ENCODE results near the gene ZNF17.
"Not testable (repeated sequence)": the region's sequence is repeated elsewhere in the genome, so short reads cannot be mapped to it uniquely, and the experiment has no call there.

The ZNF17 gene

GRCh38 chr19:57410877-57411671 lies at the start of gene ZNF17:
Gene ZNF17 (plus strand): TSS chr19:57411161. CDS start chr19:57413616, 2,455 bp downstream.
- peak; percentile 92 for DNase-seq (ENCODE audit: low spot score)

DNA sequence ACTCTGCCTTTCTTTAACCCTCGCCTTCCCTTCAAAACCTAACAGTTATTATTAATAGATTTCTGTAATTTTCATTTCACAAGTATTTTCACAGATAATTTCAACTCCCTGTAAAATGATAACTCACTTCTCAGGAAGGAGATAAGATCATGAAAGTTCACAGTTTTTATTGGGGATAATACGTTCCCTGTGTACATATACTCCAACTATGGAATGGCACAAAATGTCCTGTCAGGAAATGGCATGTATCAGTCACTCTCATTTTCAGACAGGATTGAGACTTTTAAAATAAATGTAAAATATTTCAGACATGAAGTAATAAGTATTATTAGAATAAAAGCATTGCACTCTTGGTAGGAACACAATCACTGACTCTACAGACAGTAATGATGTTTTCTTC lies 48.5 kb upstream of the ZNF17 start:
- no peak for DNase-seq (ENCODE audit: low spot score)

DNA sequence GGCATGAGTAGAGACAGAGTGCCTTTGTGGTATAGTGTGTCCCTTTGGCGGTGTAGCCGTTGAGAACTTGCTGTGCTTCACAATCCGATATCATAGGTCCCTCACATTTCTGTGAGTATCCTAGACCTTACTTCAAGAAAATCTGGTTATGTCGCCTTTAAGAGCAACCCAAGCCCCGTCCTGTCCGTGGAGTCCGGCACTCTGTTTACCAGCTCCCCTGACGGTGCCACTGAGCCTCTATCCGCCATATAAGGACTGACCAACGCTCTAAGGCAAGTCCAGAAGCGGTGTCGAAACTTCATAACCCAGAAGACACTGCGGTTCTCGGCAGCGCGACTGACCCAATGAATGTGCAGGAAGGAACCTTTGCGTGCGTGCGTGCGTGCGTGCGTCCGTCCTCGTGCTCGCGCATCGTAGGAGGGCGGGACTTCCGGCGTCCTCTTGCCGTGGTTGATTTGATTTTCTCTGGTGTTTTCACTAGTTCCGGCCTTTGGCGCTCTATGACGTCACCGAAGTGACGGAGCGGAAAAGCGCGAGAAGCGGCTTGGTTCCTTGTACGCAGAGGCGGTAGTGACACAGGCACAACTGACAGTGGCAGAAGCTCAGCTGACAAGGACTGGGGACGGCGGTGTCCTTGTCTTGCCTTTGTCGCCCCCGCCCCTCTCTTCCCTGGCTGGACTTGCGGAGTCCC lies 47.8 kb upstream of the ZNF17 start, which contains the start of the genes TRAPPC2B and ZNF547:
TRAPPC2B (plus strand) TSS at position 555 of the 691 bp plus-strand sequence. CDS start 1,283 bp downstream, outside the sequence.
ZNF547 (plus strand) TSS at position 555 of the 691 bp plus-strand sequence. CDS start 5,005 bp downstream, outside the sequence.
- peak; percentile 99 for DNase-seq (ENCODE audit: low spot score)

GRCh38 chr19:57363688-57364181 lies 47.2 kb upstream of the ZNF17 start:
- DNase-seq (ENCODE audit: low spot score) = peak; percentile 11

DNA sequence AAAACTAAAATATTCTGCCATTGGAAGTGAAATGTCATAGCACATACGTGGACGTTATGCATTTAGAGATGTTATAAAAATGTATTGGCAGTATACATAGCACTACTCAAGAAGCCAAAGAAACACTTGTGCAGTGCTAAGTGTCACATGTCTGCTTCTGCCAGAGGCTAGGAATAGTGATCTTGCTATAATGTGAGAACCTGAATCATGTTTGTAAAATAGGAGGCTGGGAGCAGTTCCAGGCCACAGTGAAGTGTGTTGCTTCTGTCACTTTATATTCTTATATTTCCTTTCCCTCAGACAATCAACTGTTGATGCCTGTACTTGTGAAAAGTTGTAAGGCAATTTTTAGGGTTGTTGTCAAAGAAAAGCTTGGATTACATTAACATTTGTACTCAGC lies 44.2 kb upstream of the ZNF17 start:
- no peak for DNase-seq (ENCODE audit: low spot score)

DNA sequence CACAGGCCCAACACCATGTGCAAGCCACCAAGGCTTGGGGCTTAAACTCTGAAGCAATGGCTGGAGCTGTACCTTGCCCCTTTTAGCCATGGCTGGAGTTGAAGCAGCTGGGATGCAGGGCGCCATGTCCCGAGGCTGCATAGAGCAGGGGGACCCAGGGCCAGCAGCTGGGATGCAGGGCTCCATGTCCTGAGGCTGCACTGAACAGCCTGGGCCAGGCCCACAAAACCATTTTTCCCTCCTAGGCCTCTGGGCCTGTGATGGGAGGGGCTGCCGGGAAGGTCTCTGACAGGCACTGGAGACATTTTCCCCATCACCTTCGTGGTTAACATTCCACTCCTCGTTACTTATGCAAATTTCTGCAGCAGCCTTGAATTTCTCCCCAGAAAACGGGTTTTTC lies 36.8 kb upstream of the ZNF17 start:
- no peak for DNase-seq (ENCODE audit: low spot score)

DNA sequence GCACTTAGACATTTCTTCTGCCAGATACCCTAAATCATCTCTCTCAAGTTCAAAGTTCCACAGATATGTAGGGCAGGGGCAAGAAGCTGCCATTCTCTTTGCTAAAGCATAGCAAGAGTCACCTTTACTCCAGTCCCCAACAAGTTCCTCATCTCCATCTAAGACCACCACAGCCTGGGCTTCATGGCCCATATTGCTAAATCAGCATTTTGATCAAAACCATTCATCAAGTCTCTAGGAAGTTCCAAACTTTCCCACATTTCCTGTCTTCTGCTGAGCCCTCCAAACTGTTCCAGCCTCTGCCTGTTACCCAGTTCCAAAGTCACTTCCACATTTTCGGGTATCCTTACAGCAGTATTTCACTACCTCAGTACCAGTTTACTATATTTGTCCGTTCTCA lies 36.3 kb upstream of the ZNF17 start:
- not testable (repeated sequence) for DNase-seq (ENCODE audit: low spot score)

- DNase-seq (ENCODE audit: low spot score) = no peak
Observed at GRCh38 chr19:57376151-57376550, 34.8 kb upstream of the ZNF17 start.

- no peak for DNase-seq (ENCODE audit: low spot score)
Observed at GRCh38 chr19:57377498-57378146, 33.3 kb upstream of the ZNF17 start.

DNA sequence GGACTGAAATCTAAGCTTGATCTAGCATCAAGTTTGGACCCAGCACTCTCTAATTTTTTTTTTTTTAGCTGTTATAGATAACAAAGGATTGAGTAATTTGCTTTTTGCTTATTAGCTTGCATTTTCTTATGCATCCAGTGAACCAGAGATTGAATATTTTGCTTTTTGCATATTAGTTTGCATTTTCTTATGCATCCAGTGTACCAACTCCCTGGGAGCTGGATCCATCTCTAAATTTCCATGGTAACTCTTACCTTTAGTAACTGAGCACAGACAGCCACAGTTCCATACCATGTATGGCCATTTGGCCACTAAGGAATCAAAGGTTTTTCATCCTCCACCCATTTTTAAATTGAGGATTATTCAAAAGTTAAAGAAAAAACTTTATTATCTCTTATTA lies 30.0 kb upstream of the ZNF17 start:
- no peak for DNase-seq (ENCODE audit: low spot score)

GRCh38 chr19:57382806-57383488 lies 28.0 kb upstream of the ZNF17 start:
- DNase-seq (ENCODE audit: low spot score) = no peak

DNA sequence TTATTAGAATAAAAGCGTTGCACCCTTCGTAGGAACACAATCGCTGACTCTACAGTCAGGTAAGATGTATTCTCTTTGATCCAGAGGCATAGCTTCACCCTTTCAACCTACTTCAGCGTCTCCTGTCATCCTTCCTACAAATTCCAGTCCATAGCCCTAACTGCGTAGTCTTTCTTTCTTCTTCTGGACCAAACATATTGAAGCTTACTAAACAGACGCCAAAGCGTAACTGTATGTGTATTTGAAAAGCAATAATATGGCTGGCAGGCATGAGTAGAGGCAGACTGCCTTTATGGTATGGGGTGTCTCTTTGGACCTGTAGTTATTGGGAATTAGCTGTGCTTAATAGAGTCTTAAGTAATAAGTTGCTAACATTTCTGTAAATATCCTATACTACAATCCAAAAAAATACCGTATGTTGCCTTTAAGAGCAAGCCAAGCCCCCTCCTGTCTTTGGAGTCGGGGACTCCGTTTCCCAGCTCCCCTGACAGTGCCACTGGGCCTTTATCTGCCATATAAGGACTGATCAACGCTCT lies 21.7 kb upstream of the ZNF17 start:
- no peak for DNase-seq (ENCODE audit: low spot score)

DNA sequence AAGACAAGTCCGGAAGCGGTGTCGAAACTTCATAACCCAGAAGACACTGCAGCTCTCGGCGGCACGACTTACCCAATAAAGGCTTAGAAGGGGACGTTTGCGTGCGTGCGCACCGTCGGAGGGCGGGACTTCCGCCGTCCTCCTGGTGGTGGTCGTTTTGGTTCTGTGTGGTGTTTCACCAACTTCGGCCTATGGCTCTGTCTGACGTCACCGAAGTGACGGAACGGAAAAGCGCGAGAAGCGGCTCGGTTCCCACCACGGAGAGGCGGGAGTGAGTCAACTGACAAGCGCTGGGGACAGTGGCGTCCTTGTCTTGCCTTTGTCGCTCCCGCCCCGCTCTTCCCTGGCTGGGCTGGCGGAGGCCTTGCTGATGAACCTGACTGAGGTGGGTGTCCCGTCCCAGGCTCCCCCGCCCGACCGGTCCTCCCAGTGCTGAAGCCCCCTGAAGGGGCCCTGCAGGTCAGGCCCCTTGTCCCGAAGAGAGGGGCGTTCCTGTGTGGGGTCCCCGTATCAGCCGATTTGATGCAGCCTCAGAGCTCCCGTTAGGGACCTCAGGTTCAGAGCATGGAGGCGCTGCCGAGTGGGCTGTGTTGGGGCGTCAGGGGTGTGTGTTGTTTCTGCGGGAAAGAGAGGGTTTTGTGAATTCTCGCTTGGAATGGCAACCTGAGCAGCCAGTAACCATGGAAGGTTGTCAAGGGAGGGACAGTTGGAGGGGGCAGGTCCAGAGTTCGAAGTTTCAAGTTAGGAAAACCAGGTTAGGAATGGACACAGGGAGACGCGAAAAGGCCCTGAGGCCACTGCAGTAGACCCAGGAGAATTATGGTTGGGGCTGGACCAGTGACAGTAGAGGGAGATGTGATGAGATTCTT lies 21.0 kb upstream of the ZNF17 start, which contains the start of gene ZNF548:
ZNF548 (plus strand) TSS at position 125 of the 869 bp plus-strand sequence; CDS start at position 371, 246 bp downstream.
- DNase-seq (ENCODE audit: low spot score) = peak; percentile 97

DNA sequence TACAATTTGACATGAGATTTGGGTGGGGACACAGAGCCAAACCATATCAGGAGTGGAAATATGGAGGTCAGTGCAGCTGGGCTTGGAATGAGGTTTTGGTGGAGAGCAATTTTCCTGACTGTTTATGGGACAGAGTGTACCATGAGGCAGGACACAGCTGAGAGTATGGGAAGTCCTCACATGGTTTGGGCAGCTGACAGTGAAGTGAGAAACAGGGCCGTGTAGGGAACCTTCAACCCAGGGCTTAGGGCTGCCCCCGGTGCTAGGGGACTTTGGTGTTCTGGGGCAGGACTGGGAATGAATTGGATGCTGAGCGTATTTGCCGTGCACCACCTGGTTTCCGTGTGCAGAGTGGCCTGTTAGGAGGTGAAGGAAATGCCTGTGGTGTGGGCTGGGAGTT lies 15.3 kb upstream of the ZNF17 start:
- DNase-seq (ENCODE audit: low spot score) = no peak

DNA sequence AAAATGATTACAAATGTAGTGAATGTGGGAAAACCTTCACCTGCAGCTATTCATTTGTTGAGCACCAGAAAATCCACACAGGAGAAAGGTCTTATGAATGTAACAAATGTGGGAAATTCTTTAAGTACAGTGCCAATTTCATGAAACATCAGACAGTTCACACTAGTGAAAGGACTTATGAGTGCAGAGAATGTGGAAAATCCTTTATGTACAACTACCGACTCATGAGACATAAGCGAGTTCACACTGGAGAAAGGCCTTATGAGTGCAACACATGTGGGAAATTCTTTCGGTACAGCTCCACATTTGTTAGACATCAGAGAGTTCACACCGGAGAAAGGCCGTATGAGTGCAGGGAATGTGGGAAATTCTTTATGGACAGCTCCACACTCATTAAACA lies 12.1 kb upstream of the ZNF17 start:
- no peak for DNase-seq (ENCODE audit: low spot score)

- DNase-seq (ENCODE audit: low spot score) = no peak
Observed at GRCh38 chr19:57403737-57404563, 7.0 kb upstream of the ZNF17 start.

- DNase-seq (ENCODE audit: low spot score) = peak; percentile 64
Observed at GRCh38 chr19:57406516-57407123, 4.3 kb upstream of the ZNF17 start.

- DNase-seq (ENCODE audit: low spot score) = no peak
Observed at GRCh38 chr19:57419439-57419838, 8.5 kb downstream of the ZNF17 start.

- DNase-seq (ENCODE audit: low spot score) = no peak
Observed at GRCh38 chr19:57421037-57421436, 10.1 kb downstream of the ZNF17 start.

All from kidney tubule cell (primary cell).